ENCODE measurements around the gene IGSF9. TPM values are rescaled to one million over a fixed set of nuclear protein-coding genes. Genes with fewer than 3 reads are reported as not detected.

IGSF9 gene
- total and polyA plus RNA-seq, 2 of the 4 experiments (the other 2 are of a cell fraction): 0.05 TPM; not detected in 1

DNA sequence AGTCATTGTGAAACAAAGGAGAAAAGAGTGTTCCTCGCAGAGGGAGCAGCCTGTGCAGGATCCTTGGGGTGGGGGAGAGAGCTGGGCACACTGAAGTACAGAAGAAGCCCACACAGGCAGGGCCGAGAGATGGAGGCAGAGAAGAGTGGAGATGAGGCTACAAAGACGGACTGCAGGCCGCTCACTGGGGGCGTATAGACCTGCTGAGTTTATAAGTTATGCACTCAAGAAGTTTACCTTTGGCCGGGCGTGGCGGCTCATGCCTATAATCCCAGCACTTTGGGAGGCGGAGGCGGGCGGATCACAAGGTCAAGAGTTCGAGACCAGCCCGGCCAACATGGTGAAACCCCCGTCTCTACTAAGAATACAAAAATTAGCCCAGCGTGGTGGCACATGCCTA, 16.2 kb upstream of the IGSF9 start:
- POLR2A ChIA-PET (ENCODE audit: unreplicated experiment): no interaction called here

More for the DNA sequence above, 16.2 kb upstream of the IGSF9 start:
- Histone ChIP-seq H3K27ac (ENCODE audit: insufficient read depth, low read length) (no peak overlapping the region), H4K8ac (ENCODE audit: low read depth in 2 of 2, low read length in 2 of 2) (no peak overlapping the region), H3K4me2 (ENCODE audit: low read depth, low read length) (peak overlapping the region; percentile 78; the same call in 1 of the 2 replicates), H2BK120ac (ENCODE audit: low read depth, low read length) (no peak overlapping the region), H3K56ac (ENCODE audit: extremely low read depth, insufficient read depth, low read length) (no peak overlapping the region), H3K4me1 (ENCODE audit: control insufficient read depth, insufficient read depth, low read length) (peaks cover 2% of the 10 kb centered on the region; the same call in 1 of the 2 replicates), H4K5ac (ENCODE audit: low read depth, low read length) (no peak overlapping the region; the same call in 1 of the 2 replicates), H3K9me1 (ENCODE audit: insufficient read depth, low read length) (no peaks in the 10 kb centered on the region), H2AK5ac (ENCODE audit: low read depth, low read length) (no peak overlapping the region), H4K91ac (ENCODE audit: insufficient read depth, low read depth, low read length) (no peak overlapping the region), H3K36me3 (ENCODE audit: control insufficient read depth, insufficient read depth, low read length) (no peaks in the 10 kb centered on the region), H3K4ac (ENCODE audit: low read depth, low read length) (peak overlapping the region; percentile 27; the same call in 1 of the 2 replicates), H3K23ac (ENCODE audit: low read depth, low read length) (no peak overlapping the region), H3K9me3 (ENCODE audit: control insufficient read depth, insufficient read depth, low read length) (no peaks in the 10 kb centered on the region), H3K4me3 (ENCODE audit: insufficient read depth, low read depth, low read length) (peak overlapping the region; percentile 13; the same call in 1 of the 2 replicates), H3K18ac (ENCODE audit: low read depth, low read length) (peak overlapping the region; percentile 61; the same call in 1 of the 2 replicates), H4K20me1 (ENCODE audit: insufficient read depth, low read length) (no peaks in the 10 kb centered on the region), H2AK9ac (replicated peaks; ENCODE audit: low read depth, low read length, poor library complexity) (no peak overlapping the region), H2BK15ac (ENCODE audit: low read depth, low read length) (no peak overlapping the region), H3K14ac (replicated peaks; ENCODE audit: low read depth, low read length) (no peak overlapping the region), H3K9ac (ENCODE audit: low read depth, low read length) (no peak overlapping the region; the same call in 1 of the 2 replicates), H3K27me3 (ENCODE audit: control insufficient read depth, insufficient read depth, low read length) (peaks cover 6% of the 10 kb centered on the region), H2BK5ac (ENCODE audit: low read depth, low read length, poor library complexity, severe bottlenecking) (no peak overlapping the region), H2BK20ac (ENCODE audit: low read depth, low read length) (no peak overlapping the region), H3K79me1 (ENCODE audit: low read depth in 1 of 2, low read length in 2 of 2) (no peaks in the 10 kb centered on the region), H2AFZ (replicated peaks; ENCODE audit: low read length, poor library complexity) (no peak overlapping the region)
- CTCF ChIA-PET: no interaction called here
- TF ChIP-seq MXI1 (IDR thresholded peaks at IDR 0.05; ENCODE audit: borderline replicate concordance, low read depth, low read length) (no peak), RCOR1 (IDR thresholded peaks at IDR 0.05; ENCODE audit: insufficient replicate concordance, low read length) (no peak), MAFK (IDR thresholded peaks at IDR 0.05; ENCODE audit: low read depth, low read length) (no peak), POLR2A (IDR thresholded peaks at IDR 0.05; ENCODE audit: low read depth, low read length) (no peak), RFX5 (IDR thresholded peaks at IDR 0.05; ENCODE audit: low read depth, low read length) (no peak), SMC3 (IDR thresholded peaks at IDR 0.05; ENCODE audit: low read depth, low read length) (no peak), NFE2L2 (IDR thresholded peaks at IDR 0.05; ENCODE audit: low read depth, low read length) (no peak), BHLHE40 (IDR thresholded peaks at IDR 0.05; ENCODE audit: low read depth, low read length) (no peak), RAD21 (IDR thresholded peaks at IDR 0.05; ENCODE audit: low read length) (no peak)
- TF ChIP-seq, protein P1, sequence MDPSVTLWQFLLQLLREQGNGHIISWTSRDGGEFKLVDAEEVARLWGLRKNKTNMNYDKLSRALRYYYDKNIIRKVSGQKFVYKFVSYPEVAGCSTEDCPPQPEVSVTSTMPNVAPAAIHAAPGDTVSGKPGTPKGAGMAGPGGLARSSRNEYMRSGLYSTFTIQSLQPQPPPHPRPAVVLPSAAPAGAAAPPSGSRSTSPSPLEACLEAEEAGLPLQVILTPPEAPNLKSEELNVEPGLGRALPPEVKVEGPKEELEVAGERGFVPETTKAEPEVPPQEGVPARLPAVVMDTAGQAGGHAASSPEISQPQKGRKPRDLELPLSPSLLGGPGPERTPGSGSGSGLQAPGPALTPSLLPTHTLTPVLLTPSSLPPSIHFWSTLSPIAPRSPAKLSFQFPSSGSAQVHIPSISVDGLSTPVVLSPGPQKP (IDR thresholded peaks at IDR 0.05; ENCODE audit: borderline replicate concordance, low read depth, low read length): no peak
- TF ChIP-seq, protein P2, sequence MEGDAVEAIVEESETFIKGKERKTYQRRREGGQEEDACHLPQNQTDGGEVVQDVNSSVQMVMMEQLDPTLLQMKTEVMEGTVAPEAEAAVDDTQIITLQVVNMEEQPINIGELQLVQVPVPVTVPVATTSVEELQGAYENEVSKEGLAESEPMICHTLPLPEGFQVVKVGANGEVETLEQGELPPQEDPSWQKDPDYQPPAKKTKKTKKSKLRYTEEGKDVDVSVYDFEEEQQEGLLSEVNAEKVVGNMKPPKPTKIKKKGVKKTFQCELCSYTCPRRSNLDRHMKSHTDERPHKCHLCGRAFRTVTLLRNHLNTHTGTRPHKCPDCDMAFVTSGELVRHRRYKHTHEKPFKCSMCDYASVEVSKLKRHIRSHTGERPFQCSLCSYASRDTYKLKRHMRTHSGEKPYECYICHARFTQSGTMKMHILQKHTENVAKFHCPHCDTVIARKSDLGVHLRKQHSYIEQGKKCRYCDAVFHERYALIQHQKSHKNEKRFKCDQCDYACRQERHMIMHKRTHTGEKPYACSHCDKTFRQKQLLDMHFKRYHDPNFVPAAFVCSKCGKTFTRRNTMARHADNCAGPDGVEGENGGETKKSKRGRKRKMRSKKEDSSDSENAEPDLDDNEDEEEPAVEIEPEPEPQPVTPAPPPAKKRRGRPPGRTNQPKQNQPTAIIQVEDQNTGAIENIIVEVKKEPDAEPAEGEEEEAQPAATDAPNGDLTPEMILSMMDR (conservative IDR thresholded peaks at IDR 0.05; ENCODE audit: low read depth, low read length): no peak
- TF ChIP-seq, protein P3, sequence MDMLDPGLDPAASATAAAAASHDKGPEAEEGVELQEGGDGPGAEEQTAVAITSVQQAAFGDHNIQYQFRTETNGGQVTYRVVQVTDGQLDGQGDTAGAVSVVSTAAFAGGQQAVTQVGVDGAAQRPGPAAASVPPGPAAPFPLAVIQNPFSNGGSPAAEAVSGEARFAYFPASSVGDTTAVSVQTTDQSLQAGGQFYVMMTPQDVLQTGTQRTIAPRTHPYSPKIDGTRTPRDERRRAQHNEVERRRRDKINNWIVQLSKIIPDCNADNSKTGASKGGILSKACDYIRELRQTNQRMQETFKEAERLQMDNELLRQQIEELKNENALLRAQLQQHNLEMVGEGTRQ (IDR thresholded peaks at IDR 0.05; ENCODE audit: low read depth, low read length): no peak
- DNase-seq: no peak
- dilution Hi-C loops (cut with HindIII; ENCODE audit: low sequenced_read_pairs, unreplicated experiment): no loop called here
- intact Hi-C loops (cut with micrococcal nuclease): no loop called here
- no TSS peak for BruUV-seq (replicated peaks)
- WGBS, 2 experiments (ENCODE audit: extremely low coverage in 2 of 2, insufficient read length in 1 of 2): 91% methylated on average over 11 of the region's 15 CpGs; no CpG with 5 or more reads in 1 of the 2 experiments
- ATAC-seq (ENCODE audit: low read depth): no peak
- in situ Hi-C loops (cut with MboI; ENCODE audit: low sequenced_read_pairs): no loop called here

Measured in IMR-90 (cell line).